Stimulated activated CD4-positive, alpha-beta T cell treated with anti-CD3 and anti-CD28 coated beads, Interleukin-1b, Interleukin-23, amount 100 ng/mL, for 24 hours (primary cell): Measurements from ENCODE around the gene SCUBE1.

Experiments
- DNase-seq, 4 experiments: peaks; one replicate each; pipeline ENCODE4 v3.0.0-alpha.2; 2020; ENCODE audit warnings: low read depth in 4 of 4, low spot score in 1 of 4

Gene SCUBE1

DNA sequence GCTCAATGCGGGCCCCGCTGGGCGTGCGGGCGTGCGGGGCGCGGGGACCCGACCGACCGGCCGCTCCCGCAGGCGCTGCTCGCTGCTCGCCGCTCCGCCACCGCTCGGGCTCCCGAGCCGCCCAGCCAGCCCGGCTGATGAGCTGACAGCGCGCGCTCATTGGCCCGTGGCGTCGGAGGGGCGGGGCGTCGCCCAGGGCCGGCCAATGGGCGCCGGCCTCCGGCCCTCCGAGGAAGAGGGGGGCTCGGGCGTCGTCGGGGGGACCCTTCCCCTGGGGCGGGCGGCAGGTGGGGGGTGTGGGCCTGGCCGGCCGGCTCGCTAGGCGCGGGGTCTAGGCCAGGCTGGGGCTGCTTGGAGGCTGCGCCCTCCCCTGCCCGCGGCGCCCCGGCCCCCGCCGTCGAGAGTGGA, at the start of gene SCUBE1:
SCUBE1 (minus strand) TSS at position 111 of the 408 bp plus-strand sequence. CDS start 111 bp downstream, outside the sequence.
- DNase-seq: peak in 3 of 4 experiments; percentile 15 to 36 (median 34)

DNA sequence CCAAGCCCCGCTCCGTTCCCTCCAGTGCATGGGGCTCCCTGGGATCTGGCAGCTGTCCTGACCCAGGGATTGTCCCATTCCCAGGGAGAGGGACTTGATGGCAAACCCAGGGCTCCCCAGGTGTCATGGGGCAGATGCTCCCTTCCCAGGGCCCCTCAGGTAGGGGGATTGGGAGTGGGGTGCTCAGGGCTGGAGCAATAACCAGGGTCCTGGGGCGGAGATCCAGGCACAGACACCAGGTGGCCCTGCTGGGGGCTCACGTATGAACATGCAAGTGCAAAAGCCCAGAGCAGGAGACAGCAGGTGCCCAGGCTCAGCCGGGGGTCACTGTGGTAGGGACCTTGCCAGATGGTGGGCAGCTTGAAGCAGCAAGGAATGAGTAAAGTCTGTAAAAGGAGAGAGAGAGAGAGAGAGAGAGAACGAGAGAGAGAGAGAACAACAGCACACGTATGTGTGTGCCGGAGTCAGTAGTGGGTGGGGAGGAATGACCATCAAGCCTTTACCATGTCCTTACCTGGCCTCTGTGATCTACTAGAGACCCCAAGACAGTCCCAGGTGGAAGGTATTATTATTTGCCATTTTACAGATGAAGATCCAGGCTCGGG, 49.3 kb upstream of the SCUBE1 start:
- DNase-seq: no peak

DNA sequence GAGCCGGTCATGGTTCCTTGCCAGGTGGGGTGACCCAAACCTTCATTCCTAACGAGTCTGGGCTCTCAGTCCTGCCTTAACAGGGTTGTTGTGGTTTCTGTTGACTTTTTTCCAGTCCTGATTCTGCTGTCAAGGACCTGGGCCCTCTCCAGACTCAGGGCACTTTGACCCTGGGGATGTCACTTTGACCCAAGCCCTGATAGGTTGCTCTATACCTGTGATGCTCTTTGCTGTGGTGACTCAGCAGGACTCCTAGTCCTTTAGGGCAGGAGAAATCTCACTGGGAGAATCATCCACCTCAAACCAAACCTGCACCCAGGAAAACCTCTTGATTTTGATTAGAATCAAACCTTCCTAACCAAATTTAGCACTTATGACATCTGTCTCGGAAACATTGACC, 48.1 kb upstream of the SCUBE1 start:
- DNase-seq: no peak

DNA sequence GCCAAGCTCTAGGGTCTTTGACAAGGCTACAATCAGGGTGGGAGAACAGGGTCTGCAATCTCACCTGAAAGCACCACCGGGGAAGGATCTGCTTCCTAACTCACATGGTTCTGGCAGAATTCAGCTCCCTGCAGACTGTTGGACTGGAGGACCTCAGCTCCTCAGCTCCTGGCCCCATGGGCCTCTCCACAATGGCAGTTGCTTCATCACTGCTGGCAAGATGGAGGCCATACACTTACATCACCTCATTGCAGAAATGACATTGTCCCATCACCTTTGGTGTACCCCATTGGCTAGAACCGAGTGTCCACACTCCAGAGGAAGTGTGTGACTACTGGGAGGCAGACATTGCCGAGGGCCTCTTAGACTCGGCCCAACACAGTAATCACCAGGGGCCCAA, 47.7 kb upstream of the SCUBE1 start:
- no peak for DNase-seq

DNA sequence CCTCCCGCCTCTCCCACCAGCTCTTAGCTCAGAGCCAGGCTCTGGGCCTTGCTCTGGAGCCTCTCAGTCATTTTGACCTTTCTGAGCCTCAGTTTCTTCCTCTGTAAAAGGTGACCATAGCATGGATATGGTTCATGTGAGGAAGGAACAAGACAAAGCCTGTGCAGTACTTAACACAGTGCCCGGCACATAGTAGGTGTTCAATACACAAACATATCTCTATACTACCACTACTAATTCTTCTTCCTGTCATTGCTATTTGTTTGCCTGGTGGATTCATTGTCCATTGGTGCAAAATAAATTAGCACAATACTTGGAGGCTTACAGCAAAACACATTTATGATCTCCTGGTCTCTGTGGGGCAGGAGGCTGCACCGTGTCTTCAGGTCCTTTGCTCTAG, 47.0 kb upstream of the SCUBE1 start:
- DNase-seq: no peak

DNA sequence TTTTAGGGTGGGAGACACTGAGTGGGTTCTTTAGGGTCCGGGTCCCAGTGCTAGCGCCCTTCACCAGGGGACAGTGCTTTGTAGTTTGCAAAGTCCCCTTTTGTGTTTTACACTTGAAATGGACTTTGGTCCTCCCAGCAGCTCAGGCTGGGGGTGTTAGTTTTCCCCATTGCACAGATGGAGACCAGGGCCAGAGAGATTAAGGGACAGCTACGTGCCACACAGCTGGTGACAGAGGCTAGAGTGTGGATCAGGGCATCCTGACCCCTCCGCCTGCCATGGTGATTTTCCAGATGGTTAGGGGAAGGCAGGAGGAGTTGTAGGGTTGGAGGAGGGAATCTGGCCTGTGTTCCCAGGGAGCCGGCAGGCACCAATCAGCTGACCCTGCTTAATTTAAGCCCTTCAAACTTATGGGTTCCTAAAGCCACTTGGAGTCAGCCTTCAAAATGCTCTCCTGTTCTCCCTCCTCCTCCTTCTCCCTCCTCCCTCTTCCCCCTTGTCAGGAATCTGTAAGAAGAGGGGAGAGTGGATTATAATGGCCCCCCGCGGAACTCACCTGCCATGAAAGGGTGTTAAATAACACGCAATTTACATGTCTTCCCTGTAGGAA, 46.2 kb upstream of the SCUBE1 start:
- no peak for DNase-seq

DNA sequence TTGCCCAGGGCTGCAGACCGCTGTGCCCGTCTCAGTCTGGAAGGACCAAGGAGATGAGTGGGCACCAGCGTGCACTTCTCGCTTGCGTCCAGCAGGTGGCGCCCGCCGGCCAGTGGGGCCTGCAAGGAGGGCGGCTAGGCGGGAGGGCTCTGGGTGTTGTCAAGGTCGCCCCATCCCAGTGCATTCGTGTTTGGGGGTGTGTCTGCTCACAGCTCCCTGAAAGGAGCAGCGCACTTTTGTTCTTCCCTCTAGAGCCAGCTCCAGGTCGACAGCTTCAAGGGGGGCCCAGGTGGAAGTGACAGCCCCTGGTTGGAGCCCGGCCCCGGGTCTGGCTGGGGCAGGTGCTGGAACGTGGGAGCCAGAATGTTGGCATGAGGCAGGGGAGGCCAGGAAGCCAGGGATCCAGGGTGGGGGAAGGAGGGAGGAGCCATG, 45.3 kb upstream of the SCUBE1 start:
- peak; percentile 47 to 66 (median 60) for DNase-seq

DNA sequence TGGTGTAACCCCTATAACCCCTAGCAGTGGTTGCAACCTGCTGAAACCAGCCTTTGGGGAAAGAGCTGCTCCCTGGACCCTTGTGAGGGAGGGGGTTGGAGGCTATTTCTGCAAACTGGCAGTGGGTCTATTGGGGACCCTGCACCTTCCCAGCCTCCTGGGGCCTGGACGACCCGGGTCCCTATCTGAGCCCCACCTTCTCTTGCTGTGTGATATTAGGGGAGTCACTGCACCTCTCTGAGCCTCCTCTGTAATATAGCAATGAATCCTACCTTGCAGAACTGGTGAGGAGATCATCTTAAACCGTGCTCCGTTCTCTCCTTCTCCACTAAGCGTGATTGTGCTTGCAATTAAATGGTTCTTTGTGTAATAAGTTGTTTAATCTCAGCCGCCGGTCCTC, 44.6 kb upstream of the SCUBE1 start:
- no peak for DNase-seq

DNA sequence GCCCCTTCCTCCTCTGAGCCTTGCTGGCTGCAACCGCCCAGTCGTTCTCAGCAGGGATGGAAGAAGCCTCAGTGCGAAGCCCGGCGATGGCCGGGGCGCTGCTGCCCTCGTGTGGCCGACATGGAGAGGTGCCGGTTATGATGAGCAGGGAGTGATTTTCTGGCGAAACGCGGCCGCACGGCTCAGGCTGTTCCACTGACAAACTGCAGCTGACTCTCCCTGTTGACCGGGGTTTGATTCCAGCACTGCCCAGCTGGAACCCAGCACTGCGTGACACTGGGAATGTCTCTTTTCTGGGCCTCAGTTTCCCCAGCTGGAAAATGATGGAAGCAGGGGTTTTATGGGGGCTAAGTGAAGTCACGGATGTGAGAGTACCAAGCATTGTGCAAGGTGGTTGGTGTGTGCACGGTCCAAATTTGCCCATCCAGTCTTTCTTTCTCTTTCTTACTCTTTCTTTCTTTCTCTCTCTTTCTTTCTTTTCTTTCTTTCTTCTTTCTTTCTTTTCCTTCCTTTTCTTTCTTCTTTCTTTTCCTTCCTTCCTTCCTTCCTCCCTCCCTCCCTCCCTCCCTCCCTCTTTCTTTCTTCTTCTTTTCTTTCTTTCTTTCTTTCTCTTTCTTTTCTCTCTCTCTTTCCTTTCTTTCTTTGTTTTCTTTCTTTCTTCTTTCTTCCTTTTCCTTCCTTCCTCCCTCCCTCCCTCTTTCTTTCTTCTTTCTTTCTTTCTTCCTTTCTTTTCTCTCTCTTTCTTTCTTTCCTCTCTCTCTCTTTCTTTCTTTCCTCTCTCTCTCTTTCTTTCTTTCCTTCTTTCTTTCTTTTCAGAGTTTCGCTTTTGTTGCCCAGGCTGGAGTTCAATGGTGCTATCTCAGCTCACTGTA, 42.8 kb upstream of the SCUBE1 start:
- peak; percentile 40 to 59 (median 46) for DNase-seq

DNA sequence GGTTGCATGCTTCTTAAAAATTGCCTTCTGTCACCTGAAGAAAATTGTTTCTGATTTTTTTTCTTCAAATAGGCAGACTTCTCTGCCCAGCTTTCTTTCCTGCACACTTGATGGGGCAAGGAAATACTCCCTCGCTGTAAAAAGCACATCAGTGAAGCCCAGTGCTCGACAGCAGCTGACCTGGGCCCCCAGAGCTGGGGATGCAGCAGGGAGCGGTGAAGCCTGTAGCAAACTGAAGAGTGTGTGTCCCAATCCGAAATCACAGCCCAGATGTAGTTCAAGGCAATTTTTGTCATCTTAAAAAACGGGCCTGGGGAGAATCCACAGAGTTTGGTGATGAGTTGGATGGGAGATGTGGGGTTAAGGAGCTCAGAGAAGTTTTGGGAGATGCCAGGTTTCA, 41.7 kb upstream of the SCUBE1 start:
- DNase-seq: no peak

DNA sequence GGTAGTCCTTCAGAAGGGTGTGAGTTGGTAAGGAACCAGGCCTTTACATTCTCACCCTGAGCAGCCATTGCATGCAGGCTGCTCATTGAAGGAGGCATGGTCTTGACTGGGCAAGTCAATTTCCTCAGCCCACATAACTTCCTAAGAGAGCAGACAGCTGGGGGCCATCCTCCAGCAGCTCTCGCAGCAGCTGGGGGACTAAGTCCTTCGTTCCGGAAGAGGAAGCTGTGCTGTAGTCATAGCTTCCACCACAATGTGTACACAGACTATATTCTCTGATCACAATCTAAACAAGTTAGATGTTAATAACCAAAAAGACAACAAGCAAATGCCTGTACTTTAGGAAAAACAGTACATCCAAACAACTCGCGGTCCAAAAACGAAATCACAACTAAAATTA, 38.5 kb upstream of the SCUBE1 start:
- DNase-seq: no peak

DNA sequence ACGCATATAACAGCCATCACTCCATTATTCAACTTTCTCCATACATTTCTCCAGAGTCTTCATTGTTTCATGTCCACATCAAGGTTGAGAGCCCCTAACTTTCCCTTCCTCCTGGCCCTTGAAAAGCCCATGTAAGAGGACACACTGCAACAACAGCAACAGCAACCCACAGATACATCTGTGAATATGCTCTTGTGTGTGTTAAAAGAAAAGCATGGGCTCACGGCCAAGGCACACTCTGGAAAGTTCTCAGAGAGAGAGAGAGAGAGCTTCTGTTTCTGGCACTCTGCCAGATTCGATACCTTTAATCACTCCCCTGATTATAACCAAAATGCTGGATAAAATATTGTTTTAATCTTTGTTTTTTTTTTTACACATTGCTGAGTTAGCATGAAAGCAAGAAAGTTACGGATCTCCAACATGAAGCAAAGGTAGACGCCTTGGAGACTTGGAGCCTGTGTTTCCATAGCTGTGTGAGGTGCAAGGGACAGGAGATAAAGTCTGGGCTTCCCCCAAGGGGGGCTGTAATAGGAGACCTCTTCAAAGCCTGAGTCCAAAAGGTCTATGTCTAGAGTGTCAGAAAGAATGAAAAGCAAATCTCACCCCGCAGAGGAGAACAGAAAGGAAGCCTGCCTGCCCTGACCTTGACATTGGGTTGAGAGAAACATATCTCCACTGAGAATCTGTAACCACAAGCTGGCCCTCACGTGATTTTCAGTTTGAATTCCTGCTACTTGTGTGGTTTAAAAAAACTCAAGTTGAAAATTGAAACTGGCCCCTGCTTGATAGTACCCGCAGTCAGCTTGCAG, 34.9 kb upstream of the SCUBE1 start:
- DNase-seq: no peak

DNA sequence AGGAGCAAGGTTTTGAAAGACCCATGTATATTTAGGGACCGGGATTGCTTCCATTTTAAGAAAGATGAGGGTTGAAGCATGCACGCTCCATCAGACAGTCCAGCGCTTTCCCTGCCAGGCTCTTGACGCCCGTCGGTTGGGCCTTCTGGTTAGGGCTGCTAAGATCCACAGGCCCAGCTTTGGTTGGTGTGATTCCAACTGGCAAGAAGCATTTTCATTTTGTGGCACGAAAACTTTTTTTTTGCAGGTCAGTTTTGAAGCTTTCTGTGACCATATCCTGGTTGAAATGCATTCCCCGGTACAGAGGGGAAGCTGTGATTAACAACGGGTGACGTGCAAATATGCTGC, 34.4 kb upstream of the SCUBE1 start:
- DNase-seq: no peak

DNA sequence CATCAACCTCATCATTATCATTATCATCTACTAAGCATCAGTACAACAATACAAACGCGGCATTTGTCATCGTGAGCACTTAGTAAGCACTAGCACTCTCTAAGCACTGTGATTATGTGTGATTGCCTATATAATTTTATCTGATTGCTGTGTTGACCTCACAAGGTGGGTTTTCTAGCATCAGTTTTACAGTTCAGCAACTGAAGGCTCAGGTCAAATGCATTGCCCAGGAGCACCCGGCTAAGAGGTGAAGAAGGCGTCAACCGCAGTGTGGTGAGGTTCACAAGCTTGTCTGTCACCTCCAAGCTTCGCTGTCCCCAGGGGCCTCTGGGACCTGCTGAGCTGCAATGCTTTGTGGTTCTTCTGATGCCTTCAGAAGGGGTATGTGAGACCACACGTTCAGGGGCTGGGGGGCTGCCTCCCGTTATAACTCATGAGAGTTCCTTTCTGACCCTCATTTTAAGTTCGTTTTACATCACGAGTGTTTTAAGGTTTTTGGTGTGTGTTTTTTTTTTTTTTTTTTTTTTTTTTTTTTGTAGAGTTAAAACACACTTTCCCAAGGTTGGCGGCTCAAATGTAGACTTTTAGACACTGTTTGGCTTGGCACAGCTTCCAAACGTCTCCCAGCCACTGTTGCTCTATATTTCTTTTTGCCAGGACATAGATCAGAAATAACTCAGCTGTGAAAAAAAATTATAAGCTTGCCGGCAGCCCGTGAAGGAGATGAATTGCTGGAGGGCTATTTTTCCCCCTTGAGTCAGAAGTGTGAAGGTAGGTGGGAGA, 33.8 kb upstream of the SCUBE1 start:
- no peak for DNase-seq

DNA sequence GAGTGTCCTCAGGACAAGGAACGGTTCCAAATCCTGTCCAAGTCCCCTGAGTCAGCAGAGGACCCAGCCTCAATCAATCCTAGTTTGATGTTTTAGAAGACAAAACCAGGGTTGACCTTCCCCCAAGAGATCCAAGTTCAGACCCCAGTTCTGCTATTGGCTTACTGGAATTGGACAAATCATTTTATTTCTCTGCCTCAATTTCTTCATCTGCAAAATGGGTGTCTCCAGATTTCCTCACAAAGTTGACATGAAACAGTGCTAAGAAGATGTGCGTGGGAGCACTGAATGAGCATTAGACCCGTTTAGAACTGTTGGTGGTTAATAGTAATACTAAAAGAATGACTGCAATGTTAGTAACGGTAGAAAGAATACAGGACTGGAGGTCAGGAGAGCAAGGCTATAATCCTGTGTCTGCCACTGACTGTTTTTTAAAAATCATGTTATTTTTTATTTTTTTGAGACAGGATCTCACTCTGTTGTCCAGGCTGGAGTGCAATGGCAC, 32.8 kb upstream of the SCUBE1 start:
- no peak for DNase-seq

DNA sequence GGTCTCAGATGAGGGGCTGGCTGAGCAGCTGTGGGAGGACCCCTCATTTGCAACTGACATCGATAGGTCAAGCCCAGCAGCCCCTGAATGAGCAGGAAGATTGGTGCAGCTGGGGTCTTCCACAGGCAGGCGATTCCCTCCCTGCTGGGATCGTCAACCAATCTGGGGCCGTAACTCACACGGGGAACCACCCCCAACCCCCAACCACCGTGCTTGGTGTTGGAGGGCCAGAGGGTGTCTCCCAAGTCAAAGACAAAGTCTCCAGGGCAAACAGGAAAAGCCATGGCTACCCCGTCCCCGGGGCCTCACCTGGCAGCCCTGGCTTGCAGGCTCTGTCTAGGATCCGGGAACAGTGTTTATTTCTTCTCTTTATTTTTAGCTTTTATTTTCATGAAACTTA, 26.9 kb upstream of the SCUBE1 start:
- DNase-seq: no peak

DNA sequence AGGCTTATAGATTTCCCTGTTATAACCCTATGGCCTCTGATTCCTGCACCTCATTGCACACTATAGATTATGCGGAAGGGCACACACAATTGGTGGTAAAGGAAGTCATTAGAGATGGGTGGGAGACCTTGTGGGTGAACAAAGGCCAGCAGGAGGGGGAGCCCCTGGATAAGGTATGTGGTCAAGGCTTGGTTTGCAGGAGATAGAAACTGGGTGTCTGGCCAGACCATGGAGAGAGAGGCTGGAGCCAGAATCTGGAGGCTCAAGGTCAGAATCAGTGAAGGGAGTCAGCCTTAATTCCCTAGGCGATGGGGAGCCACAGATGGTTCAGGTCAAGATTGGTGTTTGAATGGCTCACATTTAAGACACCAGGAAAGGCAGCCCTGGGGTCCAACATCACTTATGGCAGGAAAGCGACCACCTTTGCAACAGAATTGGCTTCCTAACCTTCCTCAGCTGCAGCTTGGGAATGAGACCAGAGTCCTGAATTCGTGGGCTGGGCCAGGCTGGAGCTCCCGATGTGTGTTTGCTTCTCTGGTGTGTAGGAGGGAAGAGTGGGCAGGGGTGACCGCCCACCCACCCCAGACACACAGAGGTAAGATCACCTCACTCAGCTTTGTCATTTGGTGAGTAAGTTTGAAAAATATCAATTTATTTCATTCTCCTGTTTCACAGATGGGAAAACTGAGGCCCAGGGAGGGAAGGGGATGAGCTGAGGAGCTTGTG, 22.7 kb upstream of the SCUBE1 start:
- no peak for DNase-seq

DNA sequence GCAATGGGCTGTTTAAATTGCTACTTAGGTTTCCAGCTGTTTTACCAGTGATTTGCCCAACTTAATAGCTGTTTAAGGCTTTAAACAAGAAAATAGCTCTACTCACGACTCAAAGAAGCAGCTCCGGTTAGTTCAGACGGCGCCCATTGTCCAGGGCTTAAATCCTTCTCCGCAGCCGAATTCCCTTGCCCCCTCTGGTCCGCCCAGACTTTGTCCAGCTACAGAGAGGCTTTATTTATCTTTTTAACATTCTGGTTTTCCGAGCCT, 20.9 kb upstream of the SCUBE1 start:
- DNase-seq: no peak

DNA sequence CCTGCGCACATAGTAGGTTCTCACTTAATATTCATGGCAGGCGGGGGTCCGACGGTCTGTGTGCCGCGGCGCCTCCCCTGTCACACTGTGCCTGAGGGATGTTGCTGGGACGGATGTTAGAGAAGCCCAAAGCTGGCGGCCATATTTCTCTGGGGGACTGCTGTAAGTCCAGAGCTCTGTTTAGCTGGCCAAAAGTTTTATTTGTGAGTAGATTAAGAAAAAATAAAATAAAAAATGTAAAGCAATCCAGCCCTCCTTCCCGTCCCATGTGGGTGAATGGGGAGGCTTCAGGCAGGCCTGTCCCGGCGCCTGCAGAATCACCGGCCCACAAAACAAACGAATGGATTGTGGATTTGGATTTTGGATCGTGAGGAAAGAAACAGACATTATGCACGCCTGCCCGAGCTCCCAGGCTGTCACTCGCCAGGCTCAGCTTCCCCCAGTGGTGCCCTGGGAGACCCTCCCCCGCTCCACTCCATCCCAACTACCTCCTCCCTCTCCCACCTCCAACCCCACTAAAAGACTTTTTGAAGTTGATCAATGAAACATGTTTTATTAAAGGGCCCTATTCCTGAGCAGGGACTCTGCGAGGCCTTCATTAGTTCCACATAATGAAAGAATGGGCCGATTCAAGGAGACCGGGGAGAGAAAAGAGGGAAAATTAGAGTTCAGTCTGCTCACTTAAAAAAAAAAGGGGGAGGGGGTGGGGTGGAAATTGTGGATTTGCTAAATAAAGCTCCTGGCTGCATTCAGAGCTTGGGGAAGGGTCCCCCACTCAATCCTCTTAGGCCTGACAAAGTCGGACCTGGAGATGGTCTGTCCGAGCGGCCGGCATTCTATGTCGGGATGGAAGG, 20.4 kb upstream of the SCUBE1 start:
- no peak for DNase-seq
